MM.1S (cell line): Measurements from ENCODE around the gene LRTM2.

Source experiments
- EZH2phosphoT487 ChIP-seq: fragments of 300-600 bp; sonication (generic); IDR thresholded peaks from 2 replicates; pipeline ENCODE4 v1.6.1; 2018; ENCODE audit warnings: antibody characterized with exemption, low read length
- TF ChIP-seq, protein P1 (sequence below): fragments of 300-600 bp; sonication (generic); IDR thresholded peaks from 2 replicates; pipeline ENCODE4 v1.5.1; 2016; ENCODE audit warnings: antibody characterized with exemption, low read length, mixed read lengths

DNA sequence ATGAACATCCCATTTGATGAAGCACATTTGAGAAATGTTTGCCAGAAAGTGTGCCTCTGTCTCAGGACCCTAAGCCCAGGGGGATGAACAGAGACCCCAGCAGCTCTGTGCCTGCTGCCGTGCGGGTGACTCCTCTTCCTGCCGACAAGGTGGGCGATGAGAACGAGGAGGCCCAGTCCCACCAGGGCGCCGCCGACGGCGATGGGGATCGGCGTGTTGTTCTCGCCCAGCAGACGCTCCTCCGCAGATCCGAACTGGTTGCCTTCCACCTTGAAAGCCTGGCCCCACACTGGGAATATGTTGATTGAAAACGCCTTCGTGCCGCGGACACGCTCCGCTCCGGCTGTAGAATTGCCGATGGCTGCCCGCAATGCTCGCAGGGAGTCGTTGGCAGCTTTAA, 44.1 kb downstream of the LRTM2 start:
- TF ChIP-seq, protein P1, sequence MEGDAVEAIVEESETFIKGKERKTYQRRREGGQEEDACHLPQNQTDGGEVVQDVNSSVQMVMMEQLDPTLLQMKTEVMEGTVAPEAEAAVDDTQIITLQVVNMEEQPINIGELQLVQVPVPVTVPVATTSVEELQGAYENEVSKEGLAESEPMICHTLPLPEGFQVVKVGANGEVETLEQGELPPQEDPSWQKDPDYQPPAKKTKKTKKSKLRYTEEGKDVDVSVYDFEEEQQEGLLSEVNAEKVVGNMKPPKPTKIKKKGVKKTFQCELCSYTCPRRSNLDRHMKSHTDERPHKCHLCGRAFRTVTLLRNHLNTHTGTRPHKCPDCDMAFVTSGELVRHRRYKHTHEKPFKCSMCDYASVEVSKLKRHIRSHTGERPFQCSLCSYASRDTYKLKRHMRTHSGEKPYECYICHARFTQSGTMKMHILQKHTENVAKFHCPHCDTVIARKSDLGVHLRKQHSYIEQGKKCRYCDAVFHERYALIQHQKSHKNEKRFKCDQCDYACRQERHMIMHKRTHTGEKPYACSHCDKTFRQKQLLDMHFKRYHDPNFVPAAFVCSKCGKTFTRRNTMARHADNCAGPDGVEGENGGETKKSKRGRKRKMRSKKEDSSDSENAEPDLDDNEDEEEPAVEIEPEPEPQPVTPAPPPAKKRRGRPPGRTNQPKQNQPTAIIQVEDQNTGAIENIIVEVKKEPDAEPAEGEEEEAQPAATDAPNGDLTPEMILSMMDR = no peak
- TF ChIP-seq EZH2phosphoT487 = no peak
